GM19025 (cell line): ENCODE results near the gene WEE2.

Experiments used
- ATAC-seq: cut with Tn5 transposase; IDR thresholded peaks from one replicate; pipeline ENCODE4 v1.9.1; 2021; ENCODE audit warnings: mild to moderate bottlenecking, low read depth, moderate library complexity; ENCODE audit not compliant: unreplicated experiment

The WEE2 gene

DNA sequence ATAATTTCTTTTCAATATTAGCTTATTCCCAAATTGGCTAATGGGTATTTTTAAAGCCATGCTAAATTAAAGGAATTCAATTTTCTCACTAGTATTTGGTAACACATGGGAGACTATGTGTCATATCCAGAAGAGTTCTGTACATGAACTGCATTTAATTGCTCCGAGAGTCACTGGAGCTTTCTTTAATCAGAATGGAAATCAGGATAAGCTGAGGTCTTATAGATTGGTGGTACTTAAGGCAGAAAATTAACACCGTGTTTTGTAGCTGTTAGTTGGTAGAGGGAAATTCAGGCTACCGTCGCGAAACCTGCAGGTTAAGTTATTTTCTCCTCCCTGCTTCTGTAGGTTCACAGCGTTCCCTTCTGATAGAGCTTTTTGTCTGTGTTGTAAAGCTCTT lies at the start of gene WEE2:
TSS of gene WEE2 (plus strand) at position 3 of the 400 bp plus-strand sequence. CDS start 406 bp downstream, outside the sequence.
- no peak for ATAC-seq

DNA sequence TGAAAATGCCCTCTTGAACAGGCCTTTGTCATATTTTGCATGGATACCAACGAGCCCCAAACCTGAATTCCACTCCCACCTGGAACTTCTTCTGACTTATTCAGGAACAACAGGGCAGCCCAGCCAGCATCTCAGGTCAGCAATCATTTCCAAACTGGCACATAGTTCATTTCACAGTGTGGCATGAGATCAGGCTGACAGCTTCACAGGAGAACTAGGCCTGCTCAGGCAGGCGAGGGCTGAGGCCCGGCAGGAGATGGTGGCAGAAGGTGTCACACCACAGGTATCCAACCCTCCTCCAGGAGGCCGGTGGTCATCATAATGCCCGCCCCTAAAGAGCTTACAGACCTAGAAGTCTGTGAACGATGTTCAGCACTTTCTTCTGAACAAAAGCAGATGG lies 48.7 kb upstream of the WEE2 start:
- ATAC-seq = no peak

DNA sequence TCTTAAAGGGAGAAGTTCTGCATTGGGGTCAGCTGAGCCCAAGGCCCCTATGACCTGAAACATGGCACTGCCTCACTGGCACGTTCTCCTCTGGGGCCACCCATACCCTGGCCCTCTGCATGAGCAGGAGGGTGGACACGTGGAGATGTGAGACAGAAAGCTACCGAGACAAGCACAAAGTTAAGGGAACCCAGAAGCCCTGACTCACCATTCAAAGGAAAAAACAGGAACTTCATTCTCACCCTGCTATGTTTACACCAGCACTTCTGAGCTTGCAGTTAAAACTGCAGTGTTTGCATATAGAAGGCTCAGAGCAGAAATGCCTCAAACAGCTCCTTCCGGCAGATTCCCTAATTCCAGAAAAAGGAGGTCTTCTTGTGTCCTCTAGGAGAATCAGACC lies 47.9 kb upstream of the WEE2 start:
- ATAC-seq = no peak

DNA sequence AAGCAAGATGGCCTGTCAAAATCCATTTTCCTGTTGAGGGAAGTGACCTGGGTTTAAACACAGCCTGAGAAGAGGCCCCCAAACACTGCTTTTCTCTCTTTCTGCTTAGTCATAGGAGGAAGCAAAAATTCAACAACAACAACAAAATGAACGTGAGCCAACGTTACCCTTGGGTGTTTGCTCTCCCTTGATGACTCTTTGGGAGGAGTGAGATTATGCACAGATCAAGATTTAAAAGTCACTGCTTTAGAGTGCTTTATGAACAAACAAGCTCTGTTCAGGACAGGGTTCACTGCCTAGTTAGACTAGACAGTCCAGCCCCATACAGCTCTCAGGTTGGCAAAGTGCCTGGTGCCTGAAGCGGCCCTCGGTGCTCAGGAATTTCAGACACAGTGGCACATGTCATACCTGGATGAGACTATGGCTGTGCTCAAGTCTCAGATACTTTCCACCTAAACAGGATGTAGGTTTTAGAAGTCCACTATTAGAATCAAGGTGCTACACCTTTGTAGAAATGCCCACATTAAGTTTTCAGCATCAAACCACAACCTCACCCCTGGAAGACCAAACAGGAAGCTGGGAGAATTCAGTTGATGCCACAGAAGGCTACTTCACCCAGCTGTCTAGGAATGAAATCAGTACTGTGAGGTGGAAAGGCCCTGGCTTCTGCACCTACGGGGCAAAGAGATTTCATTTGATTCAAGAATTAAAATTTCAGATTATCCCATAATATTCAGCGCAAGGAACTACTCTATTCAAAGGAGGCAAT lies 44.9 kb upstream of the WEE2 start:
- no peak for ATAC-seq

DNA sequence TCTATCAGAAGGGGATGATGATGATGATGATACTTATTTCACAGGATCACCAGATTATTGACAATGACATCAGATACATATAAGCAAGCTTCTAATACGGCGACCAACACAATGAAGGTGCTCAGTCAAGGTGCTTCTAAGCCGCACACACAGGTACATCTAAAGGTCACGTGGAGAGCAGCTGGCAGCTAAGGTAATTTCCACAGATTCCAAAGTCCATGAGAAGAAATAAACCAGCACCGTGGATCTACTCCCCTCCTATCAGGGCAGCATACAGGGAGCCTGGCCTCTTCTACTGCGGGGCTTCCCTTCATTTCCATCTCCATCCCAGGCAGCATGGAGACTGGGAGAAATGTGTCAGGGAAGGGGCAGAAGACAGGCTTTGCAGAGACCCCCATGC lies 43.7 kb upstream of the WEE2 start:
- ATAC-seq = no peak

DNA sequence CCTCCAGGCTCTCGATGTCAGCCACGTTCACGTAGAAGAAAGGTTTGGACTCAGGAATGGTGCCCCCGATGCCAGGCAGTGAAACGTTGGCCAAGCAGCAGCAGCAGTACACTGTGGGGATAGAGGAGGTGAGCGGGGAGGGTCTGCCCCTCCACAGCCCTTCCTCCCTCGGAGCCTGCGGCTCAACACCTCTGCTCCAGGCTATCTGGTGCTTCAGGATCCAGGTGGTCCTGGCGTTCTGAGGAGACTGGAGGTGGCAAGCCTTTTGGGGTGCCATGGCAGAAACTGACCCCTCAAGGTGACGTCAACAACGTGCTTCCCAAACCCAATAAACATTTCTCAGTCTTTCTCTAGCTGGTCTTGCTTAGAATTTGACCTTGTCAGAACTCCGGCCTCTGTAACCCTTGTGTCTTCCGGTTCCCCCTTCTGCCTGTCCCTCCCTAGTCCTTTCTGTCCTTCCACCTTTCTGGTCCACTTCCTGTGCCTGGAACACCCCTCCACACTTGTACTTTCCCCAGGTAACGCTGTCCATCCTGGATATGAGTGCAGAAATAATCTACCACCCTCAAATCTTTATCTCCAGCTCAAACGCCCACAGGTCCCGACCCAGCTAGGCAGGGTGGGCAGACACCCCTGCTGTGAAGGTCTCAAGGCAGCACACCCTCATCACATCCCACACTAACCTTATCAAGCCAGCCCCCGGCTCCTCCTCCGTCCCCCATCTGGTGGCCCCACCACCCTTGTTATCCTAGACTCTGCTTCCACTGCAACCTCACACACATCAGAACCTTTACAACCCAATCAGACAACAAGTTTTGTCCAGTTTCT lies 42.7 kb upstream of the WEE2 start:
- no peak for ATAC-seq

DNA sequence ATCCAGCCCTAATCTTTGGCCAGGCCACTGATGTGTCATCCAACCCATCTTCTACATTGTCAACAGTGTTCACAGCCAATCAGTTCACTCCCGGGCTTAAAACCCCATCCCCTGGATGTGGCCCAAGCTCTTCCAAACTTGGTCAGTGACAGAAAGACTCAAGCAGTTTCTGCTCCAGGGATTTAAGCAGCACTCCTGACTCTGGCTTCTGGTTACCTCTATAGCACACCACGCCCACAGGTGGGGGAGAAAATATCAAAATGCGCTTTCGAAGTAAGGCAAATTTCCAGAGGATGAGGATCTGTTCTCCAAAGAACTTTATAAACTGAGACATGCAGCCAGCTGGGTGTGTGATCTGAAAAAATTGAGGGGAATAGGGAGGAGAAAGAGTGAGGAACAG lies 42.1 kb upstream of the WEE2 start:
- ATAC-seq = no peak

DNA sequence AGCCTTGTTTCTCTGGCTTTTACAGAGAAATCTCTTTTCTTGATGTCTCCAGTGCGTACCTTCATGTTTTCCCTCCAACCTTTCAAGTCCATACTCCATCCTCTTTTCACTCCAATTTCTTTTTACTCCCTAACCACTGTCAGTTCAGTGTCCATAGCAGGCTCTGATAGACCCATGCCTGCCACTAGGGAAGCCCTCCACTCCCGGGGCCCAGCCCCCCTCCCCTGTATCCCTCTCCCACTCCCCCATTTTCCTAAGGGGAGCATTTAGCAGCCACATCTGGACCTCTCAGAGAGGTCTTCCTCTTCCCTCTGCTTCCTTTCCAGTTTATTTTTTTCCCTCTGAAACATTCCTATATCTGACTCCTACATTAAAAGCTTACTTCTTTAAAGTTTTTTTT lies 39.3 kb upstream of the WEE2 start:
- ATAC-seq = no peak

DNA sequence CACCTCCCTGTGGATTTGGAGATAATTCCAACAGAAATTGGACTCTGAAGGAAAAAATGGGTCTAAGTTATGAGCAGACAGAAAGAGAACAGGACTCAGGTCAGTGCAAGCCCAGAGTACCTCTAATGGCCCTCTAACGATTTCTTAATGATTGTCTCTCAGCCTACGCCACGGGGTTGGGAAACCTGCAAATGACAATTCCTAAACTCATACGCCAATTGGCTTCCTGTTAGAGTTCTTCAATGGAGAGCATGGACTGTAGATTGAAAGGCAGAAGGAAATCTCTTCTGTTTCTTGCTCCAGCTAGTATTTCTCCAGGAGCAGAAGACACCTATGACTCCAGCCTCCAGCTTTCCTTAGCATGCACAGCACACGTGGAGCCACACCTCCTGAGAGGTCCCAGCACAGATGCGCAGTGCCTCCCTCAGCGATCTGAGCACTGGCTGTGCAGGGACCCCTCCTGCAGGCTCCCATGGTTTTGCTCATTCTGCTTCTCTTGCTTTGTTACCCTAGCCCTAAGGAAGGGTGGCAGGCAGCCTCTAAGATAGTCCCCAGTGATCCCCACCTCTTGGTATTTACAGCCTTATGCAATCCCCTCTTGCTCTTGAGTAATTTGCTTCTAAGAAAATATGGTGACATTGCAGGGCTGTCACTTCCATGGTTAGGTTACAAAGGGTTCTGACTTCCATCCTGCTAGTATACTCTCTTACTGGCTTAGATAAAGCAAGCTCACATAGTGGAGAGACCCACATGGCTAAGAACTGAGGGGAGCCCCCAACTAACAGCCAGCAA lies 36.3 kb upstream of the WEE2 start:
- ATAC-seq = no peak

DNA sequence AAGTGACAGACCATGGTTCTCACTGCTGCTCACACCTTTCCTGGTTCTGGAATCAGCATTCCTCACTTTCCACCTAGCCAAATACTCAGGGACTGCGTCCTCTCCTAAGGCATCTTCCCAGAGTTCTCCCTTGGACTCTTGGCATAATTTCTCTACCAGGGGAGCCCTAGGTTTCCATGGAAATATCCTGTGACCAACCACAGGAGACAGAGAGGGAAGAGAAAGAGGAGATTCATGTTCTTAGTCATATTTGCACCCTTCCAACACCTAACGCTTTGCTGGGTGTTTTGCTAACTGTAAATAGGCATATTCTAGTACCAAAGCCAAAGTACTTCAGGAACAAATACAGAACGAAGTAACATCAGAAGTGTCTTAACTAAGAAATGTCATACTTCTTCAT lies 34.8 kb upstream of the WEE2 start:
- ATAC-seq = no peak

DNA sequence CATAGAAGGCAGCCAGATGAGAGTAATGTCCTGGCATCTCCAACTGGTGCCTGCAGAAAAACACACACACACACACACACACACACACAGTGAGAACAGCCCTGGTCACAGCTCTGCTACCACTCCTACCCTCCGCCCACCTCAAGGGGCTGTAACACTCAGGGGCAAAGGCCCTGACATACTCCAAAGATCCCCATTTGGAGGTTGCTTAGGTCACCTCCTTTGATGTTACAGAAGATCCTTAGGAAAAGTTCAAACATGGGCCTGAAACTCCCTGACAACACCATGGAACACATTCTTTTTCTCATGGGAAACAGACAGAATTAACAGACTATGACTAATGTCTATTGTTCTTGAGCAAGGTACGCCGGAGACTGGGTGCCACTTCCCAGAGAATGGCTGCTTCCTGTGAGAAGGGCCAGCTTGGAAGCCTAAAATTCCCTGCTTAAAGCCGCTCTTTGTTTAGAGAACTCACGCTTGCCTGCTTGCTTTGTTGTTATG lies 33.9 kb upstream of the WEE2 start:
- ATAC-seq = no peak

DNA sequence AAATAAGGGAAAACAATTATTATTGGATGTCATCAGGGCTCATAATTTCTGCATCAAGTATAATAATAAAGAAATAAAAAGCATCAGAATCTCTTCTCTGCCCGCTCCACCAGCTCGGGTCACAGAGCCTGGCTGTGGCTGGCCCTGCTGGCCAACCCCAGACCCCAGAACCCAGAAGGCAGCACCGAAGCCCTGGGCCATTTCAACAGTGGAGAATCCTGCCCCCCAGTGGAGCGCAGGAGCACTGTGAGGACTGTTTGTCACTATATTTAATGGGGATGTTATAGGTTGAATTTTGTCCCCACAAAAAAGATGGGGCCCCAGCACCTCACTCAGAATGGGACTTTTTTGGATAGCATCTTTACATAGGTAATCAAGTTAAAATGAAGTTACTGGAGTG lies 33.5 kb upstream of the WEE2 start:
- no peak for ATAC-seq

DNA sequence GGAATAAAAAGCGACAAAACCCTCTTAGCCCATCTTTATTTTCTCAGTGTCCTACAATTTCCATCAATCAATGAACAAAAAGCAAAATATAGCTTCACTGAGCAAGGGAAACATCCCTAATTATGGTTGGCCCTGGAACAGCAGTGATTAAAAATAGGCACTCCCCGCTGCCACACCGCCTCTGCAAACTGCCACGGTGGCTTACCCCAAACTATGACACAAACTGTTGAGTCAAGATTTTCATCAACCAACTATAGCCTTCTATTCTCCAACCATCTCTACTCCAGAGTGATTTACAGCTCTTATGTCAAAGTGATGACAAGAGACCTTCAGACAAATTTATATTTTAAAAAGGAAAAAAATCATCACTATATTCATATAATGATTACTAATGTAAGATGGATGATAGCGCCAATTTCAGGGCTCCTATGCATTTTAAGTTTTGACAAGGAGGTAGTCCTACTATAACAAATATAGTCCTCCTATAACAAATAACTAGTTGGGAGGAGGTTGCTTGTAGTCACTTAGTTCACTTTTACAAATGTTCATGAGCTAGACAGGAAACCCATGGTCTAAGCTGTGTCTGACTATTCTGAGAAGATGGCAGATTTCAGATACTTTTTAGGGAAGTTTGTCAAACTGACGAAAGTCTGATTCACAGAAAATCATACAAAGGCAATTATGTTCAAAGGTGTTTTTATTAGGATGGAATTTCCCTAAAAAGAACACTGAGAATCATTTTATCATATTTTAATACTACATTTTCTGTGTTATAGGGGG lies 32.5 kb upstream of the WEE2 start:
- no peak for ATAC-seq

DNA sequence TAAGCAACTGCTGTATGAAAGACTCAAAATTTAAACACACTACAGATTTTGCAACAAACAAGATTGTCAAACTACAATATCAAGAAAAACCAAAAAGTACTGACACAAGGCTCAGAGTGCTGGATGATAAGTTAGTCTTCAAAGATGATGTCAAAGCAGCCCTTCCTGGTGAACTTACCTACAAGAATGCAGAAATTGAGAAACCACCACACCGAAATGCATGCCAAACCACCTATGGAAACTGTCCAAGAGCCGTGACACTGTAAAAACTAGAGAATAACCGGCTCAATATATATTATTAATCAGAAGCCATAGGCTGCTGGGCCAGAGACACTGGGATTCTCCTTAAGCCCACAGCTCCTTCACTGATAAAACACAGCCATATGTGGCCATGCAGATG lies 31.5 kb upstream of the WEE2 start:
- ATAC-seq = no peak

DNA sequence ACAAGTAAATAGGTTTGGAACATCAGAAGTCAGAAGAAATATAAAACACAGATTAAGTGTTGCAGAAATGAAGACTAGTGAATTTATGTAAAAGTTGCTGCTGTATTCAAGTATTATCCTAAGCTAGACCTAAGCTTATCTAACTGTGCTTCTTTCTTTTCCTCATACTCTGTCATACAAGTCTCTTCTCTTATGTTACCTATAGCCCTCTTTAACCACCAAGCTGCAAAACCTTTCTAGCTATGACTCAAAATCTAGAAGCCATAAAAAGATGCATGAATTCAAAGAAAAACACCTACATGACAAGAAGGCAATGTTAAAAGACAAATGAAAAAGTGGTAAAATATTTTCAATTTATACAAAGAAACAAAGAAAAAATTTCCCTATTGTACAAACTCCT lies 29.1 kb upstream of the WEE2 start:
- no peak for ATAC-seq

DNA sequence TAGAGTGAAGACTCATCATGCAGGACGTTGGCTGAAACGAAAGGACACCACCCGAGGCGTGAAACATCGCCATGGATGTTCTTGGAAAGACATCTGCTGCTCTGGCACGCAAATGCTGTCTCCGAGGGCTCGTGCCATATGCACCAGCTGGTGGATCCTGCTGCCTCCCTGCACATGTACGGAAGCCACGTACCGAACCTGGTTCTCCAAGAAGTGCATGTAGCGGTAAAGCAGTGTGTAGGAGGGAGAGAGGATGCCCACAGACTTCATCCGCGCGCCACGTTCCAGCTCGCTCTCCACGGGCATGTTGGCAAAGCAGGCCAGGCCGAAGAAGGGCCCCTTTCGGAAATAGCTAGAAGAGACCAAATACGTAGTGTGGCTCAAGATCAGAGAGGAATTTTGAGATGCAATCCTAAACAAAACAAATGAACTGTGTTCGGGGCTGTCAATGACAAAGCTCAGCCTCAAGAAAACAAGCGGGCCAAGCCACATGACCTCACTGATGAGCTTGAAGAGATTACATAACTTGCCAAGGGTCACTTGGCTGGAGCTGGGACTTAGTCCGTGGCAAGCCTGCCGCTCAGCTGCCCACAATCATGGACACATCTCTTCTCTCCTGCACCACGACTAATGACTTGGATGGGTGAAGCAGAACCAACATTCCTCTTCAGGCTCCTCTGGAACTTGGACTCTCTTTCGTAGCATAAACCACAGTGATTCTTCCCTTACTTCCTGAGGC lies 22.7 kb upstream of the WEE2 start:
- ATAC-seq = no peak

DNA sequence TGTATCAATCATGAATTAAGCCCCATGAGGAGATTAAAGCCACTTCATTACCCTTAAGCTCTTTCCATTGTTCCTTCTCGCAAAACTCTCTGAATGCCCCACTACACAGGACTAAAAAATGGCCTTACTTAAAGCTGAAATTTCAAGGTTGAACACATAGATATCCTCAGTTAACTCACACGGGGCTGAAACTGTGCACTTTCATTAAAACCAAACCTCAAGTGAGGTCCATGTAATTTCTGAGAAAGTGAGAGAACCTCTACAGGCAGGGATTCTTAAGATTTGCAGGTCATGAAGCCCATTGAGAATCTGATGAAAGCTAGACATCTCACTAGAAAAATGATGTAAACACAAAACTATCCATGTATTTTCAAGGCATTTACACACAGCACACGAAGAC lies 22.1 kb upstream of the WEE2 start:
- ATAC-seq = no peak

DNA sequence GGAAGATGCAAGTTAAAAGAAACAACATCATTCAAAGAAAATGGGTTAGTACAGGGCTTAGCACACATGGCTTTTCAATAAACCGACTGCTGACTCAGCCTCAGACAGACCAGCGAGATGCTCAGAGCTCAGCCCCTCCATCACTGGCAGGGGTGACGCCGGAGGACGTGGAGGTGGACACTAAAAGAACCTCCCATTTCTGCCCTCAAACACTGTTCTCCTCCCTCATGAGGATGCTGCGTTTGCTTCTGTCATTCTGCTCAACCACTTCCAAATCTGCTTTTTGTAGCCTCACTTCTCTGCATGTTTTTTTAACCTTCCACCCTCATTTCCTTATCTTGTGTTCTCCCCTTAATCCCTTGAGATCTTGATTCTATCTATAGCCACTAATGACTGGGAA lies 21.5 kb upstream of the WEE2 start:
- no peak for ATAC-seq

DNA sequence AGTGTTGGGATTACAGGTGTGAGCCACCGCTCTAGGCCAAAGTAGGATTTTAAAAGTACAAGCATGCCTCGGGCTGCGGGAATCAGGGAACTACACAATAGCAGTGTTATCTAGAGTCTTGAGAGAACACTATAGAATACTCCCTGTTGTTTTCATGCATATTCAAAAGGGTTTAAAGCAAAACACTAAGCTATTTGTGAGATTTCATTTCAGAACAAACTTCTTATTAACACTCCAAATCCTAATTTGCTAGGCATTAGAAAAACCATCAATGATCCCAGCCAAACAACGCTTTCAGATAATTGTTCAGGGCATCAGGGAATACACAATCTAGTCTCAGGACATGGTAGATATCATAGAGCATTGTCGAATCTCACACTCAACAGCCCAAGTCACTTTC lies 20.1 kb upstream of the WEE2 start:
- no peak for ATAC-seq
